ENCODE results near the gene PPP2R3A. TPM values are rescaled to one million over a fixed set of nuclear protein-coding genes. Genes with fewer than 3 reads are reported as not detected.

Gene PPP2R3A
- total RNA-seq, 1 donor from 2014 or later = 14.8 TPM

DNA sequence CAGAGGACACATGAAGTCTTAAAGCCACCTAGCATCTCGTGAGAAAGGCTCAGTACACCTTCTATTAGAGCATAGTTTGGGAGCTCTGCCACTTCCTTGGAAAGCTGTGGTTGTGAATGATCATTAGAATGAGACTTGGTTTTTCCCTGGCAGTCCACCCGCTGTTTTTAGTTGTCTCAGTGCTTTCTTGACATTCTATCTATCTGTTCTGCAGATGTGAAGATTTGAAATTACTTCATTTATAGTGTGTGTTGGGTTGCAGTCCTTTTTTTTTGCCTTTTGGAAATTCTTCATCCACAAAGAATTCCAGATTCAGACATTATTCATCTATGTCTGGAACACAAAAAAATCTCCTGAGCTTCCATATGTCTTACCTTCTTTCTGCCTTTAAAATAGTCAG is 23.7 kb downstream of the PPP2R3A start:
- peaks cover 23% of the 10 kb centered on the region for H3K4me1 Mint-ChIP-seq (ENCODE audit: low read depth)
- peaks cover 2% of the 10 kb centered on the region for H3K9me3 Mint-ChIP-seq (ENCODE audit: low read depth)
- DNase-seq (ENCODE audit: low spot score) = no peak
- TF ChIP-seq, protein P1, sequence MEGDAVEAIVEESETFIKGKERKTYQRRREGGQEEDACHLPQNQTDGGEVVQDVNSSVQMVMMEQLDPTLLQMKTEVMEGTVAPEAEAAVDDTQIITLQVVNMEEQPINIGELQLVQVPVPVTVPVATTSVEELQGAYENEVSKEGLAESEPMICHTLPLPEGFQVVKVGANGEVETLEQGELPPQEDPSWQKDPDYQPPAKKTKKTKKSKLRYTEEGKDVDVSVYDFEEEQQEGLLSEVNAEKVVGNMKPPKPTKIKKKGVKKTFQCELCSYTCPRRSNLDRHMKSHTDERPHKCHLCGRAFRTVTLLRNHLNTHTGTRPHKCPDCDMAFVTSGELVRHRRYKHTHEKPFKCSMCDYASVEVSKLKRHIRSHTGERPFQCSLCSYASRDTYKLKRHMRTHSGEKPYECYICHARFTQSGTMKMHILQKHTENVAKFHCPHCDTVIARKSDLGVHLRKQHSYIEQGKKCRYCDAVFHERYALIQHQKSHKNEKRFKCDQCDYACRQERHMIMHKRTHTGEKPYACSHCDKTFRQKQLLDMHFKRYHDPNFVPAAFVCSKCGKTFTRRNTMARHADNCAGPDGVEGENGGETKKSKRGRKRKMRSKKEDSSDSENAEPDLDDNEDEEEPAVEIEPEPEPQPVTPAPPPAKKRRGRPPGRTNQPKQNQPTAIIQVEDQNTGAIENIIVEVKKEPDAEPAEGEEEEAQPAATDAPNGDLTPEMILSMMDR (IDR thresholded peaks at IDR 0.05) = no peak
- no peaks in the 10 kb centered on the region for H3K27me3 Mint-ChIP-seq (ENCODE audit: low read depth)
- peak overlapping the region; percentile 62 for H3K27ac Mint-ChIP-seq (ENCODE audit: unreplicated experiment)
- no peaks in the 10 kb centered on the region for H3K36me3 Mint-ChIP-seq (ENCODE audit: low read depth)
- H3K4me3 Mint-ChIP-seq (ENCODE audit: unreplicated experiment) = no peak overlapping the region

DNA sequence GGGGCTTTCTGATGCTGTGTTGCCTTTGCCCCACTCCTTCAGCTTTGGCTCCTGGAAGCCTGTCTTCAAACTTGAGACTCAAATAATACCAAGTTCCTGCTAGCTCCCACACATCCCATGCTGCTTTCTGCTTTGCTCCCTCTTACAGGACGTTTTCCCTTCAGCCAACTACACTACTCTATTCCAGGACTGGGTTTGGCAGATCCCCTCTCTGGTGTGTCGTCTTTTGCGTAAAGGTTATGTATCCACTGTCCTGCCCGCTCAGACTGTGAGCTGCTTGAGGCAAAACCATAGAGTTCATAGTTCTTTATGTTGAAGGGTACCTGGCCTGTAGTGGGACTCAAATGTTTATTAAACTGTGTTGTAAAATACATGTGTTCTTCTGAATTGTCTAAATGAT is 25.4 kb downstream of the PPP2R3A start:
- no peak overlapping the region for H3K4me3 Mint-ChIP-seq (ENCODE audit: unreplicated experiment)
- peaks cover 2% of the 10 kb centered on the region for H3K9me3 Mint-ChIP-seq (ENCODE audit: low read depth)
- no peaks in the 10 kb centered on the region for H3K27me3 Mint-ChIP-seq (ENCODE audit: low read depth)
- no peak for DNase-seq (ENCODE audit: low spot score)
- TF ChIP-seq, protein P1 (IDR thresholded peaks at IDR 0.05) = no peak
- no peaks in the 10 kb centered on the region for H3K36me3 Mint-ChIP-seq (ENCODE audit: low read depth)
- H3K4me1 Mint-ChIP-seq (ENCODE audit: low read depth) = peaks cover 32% of the 10 kb centered on the region
- H3K27ac Mint-ChIP-seq (ENCODE audit: unreplicated experiment) = peak overlapping the region; percentile 66

DNA sequence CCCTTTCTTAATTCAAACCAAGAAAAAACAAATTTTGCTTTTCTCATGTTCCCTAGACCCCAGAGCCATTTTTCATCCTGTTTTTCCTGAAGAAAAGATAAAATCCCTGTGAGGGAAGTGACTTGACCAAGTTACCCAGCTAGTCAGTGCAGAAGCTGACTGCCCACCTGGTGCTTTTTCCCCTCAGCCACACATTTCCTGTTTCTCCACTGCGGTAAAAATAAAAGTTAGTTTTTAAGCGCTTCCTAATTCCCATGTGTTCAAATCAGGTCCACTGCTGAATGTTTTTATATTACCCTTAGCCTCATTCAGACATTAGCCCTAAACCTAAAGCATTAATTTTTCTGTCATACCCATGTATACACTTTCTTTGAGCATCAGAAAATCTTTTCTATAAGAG is 26.1 kb downstream of the PPP2R3A start:
- Mint-ChIP-seq H3K4me1 (ENCODE audit: low read depth) (peaks cover 35% of the 10 kb centered on the region), H3K27me3 (ENCODE audit: low read depth) (no peaks in the 10 kb centered on the region), H3K36me3 (ENCODE audit: low read depth) (no peaks in the 10 kb centered on the region), H3K9me3 (ENCODE audit: low read depth) (peaks cover 2% of the 10 kb centered on the region), H3K4me3 (ENCODE audit: unreplicated experiment) (no peak overlapping the region), H3K27ac (ENCODE audit: unreplicated experiment) (peak overlapping the region; percentile 83)
- TF ChIP-seq, protein P1 (IDR thresholded peaks at IDR 0.05) = no peak
- no peak for DNase-seq (ENCODE audit: low spot score)

DNA sequence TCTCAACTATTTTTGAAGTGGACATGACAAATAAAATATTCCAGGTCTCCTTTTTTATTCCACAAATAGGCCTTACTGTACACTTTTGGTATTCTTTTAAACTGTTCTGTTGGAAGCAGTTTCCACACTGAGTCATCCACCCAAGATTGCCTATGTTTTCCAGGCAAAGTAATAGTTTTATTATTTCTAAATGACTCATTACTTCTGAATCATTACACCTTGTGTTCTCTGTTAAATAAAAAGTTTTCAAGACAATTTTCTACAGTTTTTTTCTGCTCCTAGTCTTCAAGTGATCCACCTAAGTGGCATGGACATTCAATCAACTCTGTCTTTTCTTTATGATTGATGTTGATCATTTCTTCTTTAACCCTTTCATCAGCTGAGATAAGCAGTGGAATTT is 26.5 kb downstream of the PPP2R3A start:
- H3K36me3 Mint-ChIP-seq (ENCODE audit: low read depth) = no peaks in the 10 kb centered on the region

DNA sequence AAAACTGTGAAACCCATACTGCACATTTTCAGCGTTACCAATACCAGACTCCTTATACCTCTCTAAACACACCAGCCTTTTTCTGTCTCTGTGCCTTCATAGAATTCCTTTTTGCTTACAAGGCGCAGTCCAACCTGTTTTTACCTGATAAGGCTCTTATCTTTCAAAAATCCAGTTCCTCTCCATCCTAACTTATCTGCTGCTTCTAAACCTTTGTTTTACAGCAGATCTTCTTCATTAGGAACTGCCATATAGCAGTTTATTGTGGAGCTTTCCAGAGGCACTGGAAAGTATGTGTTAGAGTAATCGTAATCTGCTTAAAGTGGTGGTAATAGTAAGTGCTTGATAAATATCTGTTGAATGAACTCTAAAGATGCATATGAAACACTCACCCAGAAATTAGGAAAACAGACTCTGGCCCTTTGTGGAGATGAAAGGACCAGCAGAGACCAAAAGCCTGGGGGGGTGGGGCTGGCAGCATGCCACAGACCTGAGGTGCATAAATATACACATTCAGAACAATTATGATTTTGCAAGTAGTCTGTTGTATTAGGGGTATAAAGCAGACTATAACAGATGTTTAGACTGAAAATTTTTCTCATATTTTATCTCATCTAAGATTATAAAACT is 29.3 kb downstream of the PPP2R3A start:
- DNase-seq (ENCODE audit: low spot score) = no peak
- Mint-ChIP-seq H3K4me3 (ENCODE audit: unreplicated experiment) (no peak overlapping the region), H3K4me1 (ENCODE audit: low read depth) (peaks cover 35% of the 10 kb centered on the region), H3K36me3 (ENCODE audit: low read depth) (no peaks in the 10 kb centered on the region), H3K27ac (ENCODE audit: unreplicated experiment) (no peak overlapping the region), H3K27me3 (ENCODE audit: low read depth) (no peaks in the 10 kb centered on the region), H3K9me3 (ENCODE audit: low read depth) (peaks cover 2% of the 10 kb centered on the region)
- TF ChIP-seq, protein P1 (IDR thresholded peaks at IDR 0.05) = no peak

More for the DNA sequence above, 26.5 kb downstream of the PPP2R3A start:
- Mint-ChIP-seq H3K27me3 (ENCODE audit: low read depth) (no peaks in the 10 kb centered on the region), H3K27ac (ENCODE audit: unreplicated experiment) (peak overlapping the region; percentile 83), H3K9me3 (ENCODE audit: low read depth) (peaks cover 2% of the 10 kb centered on the region), H3K4me1 (ENCODE audit: low read depth) (peaks cover 35% of the 10 kb centered on the region), H3K4me3 (ENCODE audit: unreplicated experiment) (no peak overlapping the region)
- TF ChIP-seq, protein P1 (IDR thresholded peaks at IDR 0.05) = no peak
- no peak for DNase-seq (ENCODE audit: low spot score)

Measured in chondrocyte (in vitro differentiated cells).